K562 (cell line): ENCODE results near the gene KIFAP3.
"Not testable (repeated sequence)": the region's sequence is repeated elsewhere in the genome, so short reads cannot be mapped to it uniquely, and the experiment has no call there.

Experiments
- BACH1 ChIP-seq: fragments of 200-800 bp; sonication (Bioruptor generic); IDR thresholded peaks from 2 replicates; pipeline ENCODE4 v1.6.1; 2016; ENCODE audit warnings: missing genetic modification characterization, missing compliant biosample characterization
- CHD4 ChIP-seq: fragments of 200-600 bp; sonication (generic); IDR thresholded peaks from 3 replicates; pipeline ENCODE4 v1.6.1; 2012; ENCODE audit warnings: low read depth, mild to moderate bottlenecking, mixed read lengths, low read length, inconsistent platforms; ENCODE audit not compliant: insufficient read depth, insufficient replicate concordance, poor library complexity, severe bottlenecking
- ELF1 ChIP-seq: fragments of 200-800 bp; sonication (Bioruptor generic); IDR thresholded peaks from 2 replicates; pipeline ENCODE4 v1.6.1; 2016; ENCODE audit warnings: missing genetic modification characterization, missing compliant biosample characterization
- EZH2 ChIP-seq: IDR thresholded peaks from 2 replicates; pipeline ENCODE4 v1.6.1; 2012; ENCODE audit warnings: low read depth, mild to moderate bottlenecking, inconsistent platforms, low read length, borderline replicate concordance
- FOSL1 ChIP-seq: fragments of 200-800 bp; sonication (Bioruptor generic); conservative IDR thresholded peaks from 2 replicates; pipeline ENCODE4 v1.6.1; 2016; ENCODE audit warnings: missing genetic modification characterization, missing compliant biosample characterization
- HDAC1 ChIP-seq, 2 experiments: fragments of 450-650 bp; IDR thresholded peaks; 2 replicates each; pipeline ENCODE4 v1.6.1; 2016 to 2017; ENCODE audit warnings: inconsistent platforms in 1 of 2, mild to moderate bottlenecking in 1 of 2, moderate library complexity in 1 of 2
- POLR2A ChIP-seq: fragments of 450-650 bp; conservative IDR thresholded peaks from 2 replicates; pipeline ENCODE4 v1.6.1; 2016
- RBBP5 ChIP-seq: fragments of 200-600 bp; sonication (generic); IDR thresholded peaks from 2 replicates; pipeline ENCODE4 v1.6.1; 2012; ENCODE audit warnings: borderline replicate concordance, mild to moderate bottlenecking, low read length, control low read depth, inconsistent platforms; ENCODE audit not compliant: insufficient read depth, poor library complexity, severe bottlenecking
- SAFB2 ChIP-seq: fragments of 200-400 bp; formaldehyde crosslinking; IDR thresholded peaks from 2 replicates; pipeline ENCODE4 v1.6.1; 2018; ENCODE audit warnings: borderline replicate concordance, low read length, low read depth, moderate library complexity; ENCODE audit not compliant: severe bottlenecking
- TF ChIP-seq, protein P1 (sequence below), 3 experiments: IDR thresholded peaks in 2 of 3; conservative IDR thresholded peaks in 1 of 3; 2 replicates each; pipeline ENCODE4 v1.5.1; 2011 to 2012; ENCODE audit warnings: low read length in 3 of 3, mild to moderate bottlenecking in 3 of 3, control low read depth in 2 of 3, improper control_type of control experiment in 1 of 3, inconsistent platforms in 1 of 3, low read depth in 1 of 3, mixed read lengths in 1 of 3, moderate library complexity in 1 of 3; ENCODE audit not compliant: insufficient read depth in 2 of 3

DNA sequence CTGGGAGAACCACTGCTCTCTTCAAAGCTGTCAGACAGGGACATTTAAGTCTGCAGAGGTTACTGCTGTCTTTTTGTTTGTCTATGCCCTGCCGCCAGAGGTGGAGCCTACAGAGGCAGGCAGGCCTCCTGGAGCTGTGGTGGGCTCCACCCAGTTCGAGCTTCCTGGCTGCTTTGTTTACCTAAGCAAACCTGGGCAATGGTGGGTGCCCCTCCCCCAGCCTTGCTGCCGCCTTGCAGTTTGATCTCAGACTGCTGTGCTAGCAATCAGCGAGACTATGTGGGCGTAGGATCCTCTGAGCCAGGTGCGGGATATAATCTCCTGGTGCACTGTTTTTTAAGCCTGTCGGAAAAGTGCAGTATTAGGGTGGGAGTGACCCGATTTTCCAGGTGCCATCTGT is 38.6 kb upstream of the KIFAP3 start:
- not testable (repeated sequence) for TF ChIP-seq CHD4; EZH2; POLR2A; SAFB2; FOSL1 (tag); BACH1; ELF1 (tag); HDAC1 (IDR thresholded peaks at IDR 0.05); RBBP5
- TF ChIP-seq, protein P1, sequence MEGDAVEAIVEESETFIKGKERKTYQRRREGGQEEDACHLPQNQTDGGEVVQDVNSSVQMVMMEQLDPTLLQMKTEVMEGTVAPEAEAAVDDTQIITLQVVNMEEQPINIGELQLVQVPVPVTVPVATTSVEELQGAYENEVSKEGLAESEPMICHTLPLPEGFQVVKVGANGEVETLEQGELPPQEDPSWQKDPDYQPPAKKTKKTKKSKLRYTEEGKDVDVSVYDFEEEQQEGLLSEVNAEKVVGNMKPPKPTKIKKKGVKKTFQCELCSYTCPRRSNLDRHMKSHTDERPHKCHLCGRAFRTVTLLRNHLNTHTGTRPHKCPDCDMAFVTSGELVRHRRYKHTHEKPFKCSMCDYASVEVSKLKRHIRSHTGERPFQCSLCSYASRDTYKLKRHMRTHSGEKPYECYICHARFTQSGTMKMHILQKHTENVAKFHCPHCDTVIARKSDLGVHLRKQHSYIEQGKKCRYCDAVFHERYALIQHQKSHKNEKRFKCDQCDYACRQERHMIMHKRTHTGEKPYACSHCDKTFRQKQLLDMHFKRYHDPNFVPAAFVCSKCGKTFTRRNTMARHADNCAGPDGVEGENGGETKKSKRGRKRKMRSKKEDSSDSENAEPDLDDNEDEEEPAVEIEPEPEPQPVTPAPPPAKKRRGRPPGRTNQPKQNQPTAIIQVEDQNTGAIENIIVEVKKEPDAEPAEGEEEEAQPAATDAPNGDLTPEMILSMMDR (IDR thresholded peaks at IDR 0.05 in 2 of 3, conservative IDR thresholded peaks at IDR 0.05 in 1 of 3; ENCODE audit: insufficient read depth in 2 of 3, low read depth in 1 of 3, low read length in 3 of 3): not testable (repeated sequence)
